Bronchial epithelial cell (primary cell): ENCODE data around the gene HCN3. TPM values are rescaled to one million over a fixed set of nuclear protein-coding genes. Genes with fewer than 3 reads are reported as not detected.

Source experiments
- DNase-seq: peaks from one replicate; pipeline ENCODE4 v3.0.0-alpha.2; 2010; ENCODE audit warnings: low read depth
- FAIRE-seq: peaks from 2 replicates; lab custom pipeline; 2011; peaks lifted over from hg19 to GRCh38; lab: Jason Lieb, UNC
- H3K27me3 ChIP-seq: 2 replicates; pipeline ENCODE4 v1.5.1; 2011; ENCODE audit warnings: low read length; ENCODE audit not compliant: control insufficient read depth, insufficient read depth
- H3K36me3 ChIP-seq: 2 replicates; pipeline ENCODE4 v1.5.1; 2011; ENCODE audit warnings: low read length; ENCODE audit not compliant: control insufficient read depth, insufficient read depth
- H3K4me3 ChIP-seq: 2 replicates; pipeline ENCODE4 v1.5.1; 2011; ENCODE audit warnings: mild to moderate bottlenecking, low read depth, low read length, control low read depth
- total RNA-seq: library from RNA; depleted of rRNA; stranded (reverse); fragments of >200 nt; gene quantifications from 2 replicates; pipeline ENCODE4 v1.2.1, GENCODE V29; 2014
- TF ChIP-seq, protein P1 (sequence below): IDR thresholded peaks from 2 replicates; pipeline ENCODE4 v1.5.1; 2011; ENCODE audit warnings: mild to moderate bottlenecking, moderate library complexity, low read length, control low read depth, inconsistent platforms; ENCODE audit not compliant: insufficient read depth, severe bottlenecking

Gene HCN3
- total RNA-seq, 1 donor from 2014 or later: 1.1 TPM

GRCh38 chr1:155253797-155254196, 23.5 kb upstream of the HCN3 start:
- TF ChIP-seq, protein P1, sequence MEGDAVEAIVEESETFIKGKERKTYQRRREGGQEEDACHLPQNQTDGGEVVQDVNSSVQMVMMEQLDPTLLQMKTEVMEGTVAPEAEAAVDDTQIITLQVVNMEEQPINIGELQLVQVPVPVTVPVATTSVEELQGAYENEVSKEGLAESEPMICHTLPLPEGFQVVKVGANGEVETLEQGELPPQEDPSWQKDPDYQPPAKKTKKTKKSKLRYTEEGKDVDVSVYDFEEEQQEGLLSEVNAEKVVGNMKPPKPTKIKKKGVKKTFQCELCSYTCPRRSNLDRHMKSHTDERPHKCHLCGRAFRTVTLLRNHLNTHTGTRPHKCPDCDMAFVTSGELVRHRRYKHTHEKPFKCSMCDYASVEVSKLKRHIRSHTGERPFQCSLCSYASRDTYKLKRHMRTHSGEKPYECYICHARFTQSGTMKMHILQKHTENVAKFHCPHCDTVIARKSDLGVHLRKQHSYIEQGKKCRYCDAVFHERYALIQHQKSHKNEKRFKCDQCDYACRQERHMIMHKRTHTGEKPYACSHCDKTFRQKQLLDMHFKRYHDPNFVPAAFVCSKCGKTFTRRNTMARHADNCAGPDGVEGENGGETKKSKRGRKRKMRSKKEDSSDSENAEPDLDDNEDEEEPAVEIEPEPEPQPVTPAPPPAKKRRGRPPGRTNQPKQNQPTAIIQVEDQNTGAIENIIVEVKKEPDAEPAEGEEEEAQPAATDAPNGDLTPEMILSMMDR: no peak
- peaks cover 4% of the 10 kb centered on the region for H3K36me3 ChIP-seq
- DNase-seq: no peak
- FAIRE-seq: no peak
- H3K27me3 ChIP-seq: no peaks in the 10 kb centered on the region
- peak overlapping the region; percentile 82 for H3K4me3 ChIP-seq

DNA sequence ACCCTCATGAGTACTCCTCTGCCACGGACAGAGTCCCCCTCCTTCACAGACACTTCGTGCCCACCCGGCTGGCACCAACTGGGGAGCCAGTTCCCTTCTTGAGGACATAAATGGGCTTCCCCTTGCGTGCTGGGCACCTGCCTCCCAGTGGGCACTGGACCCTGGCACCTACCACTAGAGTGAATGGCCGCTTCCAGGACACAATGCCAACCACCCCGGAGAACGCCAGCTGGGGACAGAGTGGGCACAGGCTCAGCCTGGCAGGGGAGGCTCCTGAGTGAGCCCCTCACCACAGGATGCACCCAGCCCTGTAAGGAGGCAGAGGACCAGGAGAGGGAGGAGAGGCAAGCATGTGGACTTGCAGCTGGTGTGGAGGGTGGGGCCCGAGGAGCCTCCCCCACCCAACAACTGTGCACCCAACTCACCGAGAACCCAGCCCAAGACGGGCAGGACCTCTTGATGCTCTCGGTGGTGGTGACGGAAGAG, 23.0 kb upstream of the HCN3 start:
- TF ChIP-seq, protein P1: no peak
- FAIRE-seq: no peak
- H3K36me3 ChIP-seq: peaks cover 4% of the 10 kb centered on the region
- H3K27me3 ChIP-seq: no peaks in the 10 kb centered on the region
- peak overlapping the region; percentile 82 for H3K4me3 ChIP-seq
- DNase-seq: no peak

- DNase-seq: no peak
- FAIRE-seq: no peak
- peak overlapping the region; percentile 82 for H3K4me3 ChIP-seq
- TF ChIP-seq, protein P1: no peak
- H3K27me3 ChIP-seq: no peaks in the 10 kb centered on the region
- peaks cover 4% of the 10 kb centered on the region for H3K36me3 ChIP-seq
Measured at GRCh38 chr1:155254714-155255242, 22.5 kb upstream of the HCN3 start.

DNA sequence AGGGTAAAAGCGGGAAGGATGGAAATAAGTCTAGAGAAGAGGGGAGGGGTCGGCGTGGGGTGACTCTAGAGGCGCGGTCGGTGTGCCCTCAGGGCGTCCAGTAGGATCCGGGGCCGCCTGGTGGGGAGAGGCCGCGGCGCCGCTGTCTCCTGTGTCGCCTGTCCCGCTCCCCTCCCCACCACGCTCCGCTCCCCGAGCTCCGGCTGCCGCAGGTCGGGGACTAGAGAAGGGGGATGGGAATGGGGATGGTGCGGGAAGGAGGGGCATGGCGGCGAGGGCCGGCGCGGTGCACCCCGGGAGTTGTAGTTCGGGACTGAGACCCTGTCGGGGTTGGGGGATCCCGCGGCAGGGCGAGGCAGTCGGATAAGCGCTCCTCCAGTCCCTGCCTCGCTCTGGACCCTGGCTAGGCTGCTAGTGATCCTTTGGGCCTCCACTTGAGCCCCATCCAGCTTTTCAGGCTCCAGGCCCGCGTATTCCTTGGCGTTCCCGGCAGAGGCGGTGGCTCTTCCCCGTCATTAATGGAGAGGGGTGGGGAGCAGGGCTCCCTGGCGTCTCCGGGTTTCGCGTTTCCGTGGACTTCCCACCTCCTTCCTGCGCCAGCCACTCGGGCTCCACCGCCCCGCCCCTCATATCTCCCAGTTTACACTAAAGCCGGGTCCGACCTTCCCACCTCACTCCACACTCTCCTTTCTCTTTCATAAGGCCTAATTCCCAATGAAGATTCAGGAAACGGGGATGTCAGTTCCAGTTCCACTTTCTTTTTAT, 21.8 kb upstream of the HCN3 start, which contains the start of gene ENTREP3:
Gene ENTREP3 (minus strand): TSS at position 241 of the 765 bp plus-strand sequence. CDS start 606 bp downstream, outside the sequence.
- H3K27me3 ChIP-seq: no peaks in the 10 kb centered on the region
- TF ChIP-seq, protein P1: no peak
- peaks cover 8% of the 10 kb centered on the region for H3K36me3 ChIP-seq
- peak within 1 kb of the TSS; percentile 82 for H3K4me3 ChIP-seq
- FAIRE-seq (no peak), DNase-seq (peak; percentile 62)

DNA sequence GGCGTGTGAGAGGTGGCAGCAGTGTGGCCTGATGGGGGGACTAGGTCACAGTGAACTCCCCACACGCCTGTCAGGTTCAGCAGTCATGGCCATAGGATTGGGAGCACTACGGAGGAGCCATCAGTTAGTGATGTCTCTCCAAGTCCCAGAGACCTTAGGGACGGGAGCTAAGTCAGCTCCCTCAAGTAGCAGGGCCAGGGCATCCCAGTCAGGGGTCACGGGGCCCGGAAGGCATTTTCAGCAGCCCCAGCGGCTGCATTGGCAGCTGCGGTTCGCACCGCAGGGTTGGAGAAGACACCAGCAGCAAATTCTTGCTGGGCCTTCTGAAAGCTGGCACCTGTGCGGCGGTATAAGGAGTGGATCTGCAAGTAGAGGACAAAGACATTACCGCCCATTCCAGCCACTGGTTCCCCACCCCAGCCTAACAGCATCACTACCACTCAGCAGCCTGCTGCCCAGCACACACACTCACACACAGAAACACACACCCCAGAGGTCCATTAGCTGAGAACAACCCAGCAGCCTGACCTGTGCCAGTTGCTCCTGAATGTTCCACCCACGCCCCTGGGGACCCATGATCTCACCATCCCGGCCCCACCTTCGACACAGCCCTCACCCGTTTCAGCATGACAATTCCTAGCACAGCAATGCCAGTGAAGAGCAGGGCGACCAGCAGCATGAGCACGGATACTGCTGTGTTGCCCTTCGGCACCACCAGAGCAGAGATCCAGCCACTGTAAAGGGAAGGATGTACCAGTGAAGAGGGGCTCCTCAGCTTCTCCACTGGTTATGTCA, 21.0 kb upstream of the HCN3 start:
- Histone ChIP-seq H3K4me3 (no peak overlapping the region), H3K27me3 (no peaks in the 10 kb centered on the region), H3K36me3 (peaks cover 8% of the 10 kb centered on the region)
- DNase-seq (no peak), FAIRE-seq (no peak)
- TF ChIP-seq, protein P1: no peak
